ENCODE results near the gene ZNF324. TPM values are rescaled to one million over a fixed set of nuclear protein-coding genes. Genes with fewer than 3 reads are reported as not detected.

ZNF324 gene
- total and polyA plus RNA-seq, 2 of the 13 experiments (the other 11 are each of a cell fraction or from before 2014, with no cell fraction given): 1.1 to 4.7 TPM

GRCh38 chr19:58499021-58499927, 32.4 kb downstream of the ZNF324 start (continued):
- TF ChIP-seq ELF1 (CRISPR knock-in tag; IDR thresholded peaks at IDR 0.05) (peak; percentile 96), AFF4 (CRISPR knock-in tag; IDR thresholded peaks at IDR 0.05) (0 out of 2 replicates have a peak, but pooled peaks have one; percentile 45), ZNF207 (IDR thresholded peaks at IDR 0.05; ENCODE audit: borderline replicate concordance) (no peak), SMC3 (IDR thresholded peaks at IDR 0.05; ENCODE audit: low read length) (peak; percentile 14; the same call in 1 of the 2 replicates), HIC2 (CRISPR knock-in tag; IDR thresholded peaks at IDR 0.05; ENCODE audit: low read depth) (peak; percentile 40; the same call in 1 of the 2 replicates), BATF2 (CRISPR knock-in tag; IDR thresholded peaks at IDR 0.05) (no peak), ZNF75D (CRISPR knock-in tag; IDR thresholded peaks at IDR 0.05; ENCODE audit: borderline replicate concordance) (no peak), HOXA5 (CRISPR knock-in tag; IDR thresholded peaks at IDR 0.05) (peak; percentile 59; the same call in 1 of the 2 replicates), ZBTB7B (CRISPR knock-in tag; IDR thresholded peaks at IDR 0.05) (peak; percentile 83), TBL1XR1 (IDR thresholded peaks at IDR 0.05; ENCODE audit: borderline replicate concordance, low read length, partially characterized antibody) (peak; percentile 62), ZHX2 (IDR thresholded peaks at IDR 0.05; ENCODE audit: low read depth) (peak; percentile 89), ZHX2 (CRISPR knock-in tag; IDR thresholded peaks at IDR 0.05; ENCODE audit: borderline replicate concordance) (no peak), CERS6 (CRISPR knock-in tag; IDR thresholded peaks at IDR 0.05) (no peak), ZNF709 (CRISPR knock-in tag; IDR thresholded peaks at IDR 0.05) (peak; percentile 61; the same call in 1 of the 2 replicates), KLF12 (CRISPR knock-in tag; IDR thresholded peaks at IDR 0.05; ENCODE audit: borderline replicate concordance) (peak; percentile 76; the same call in 1 of the 2 replicates)
